Esophagus (tissue), 2 donors: Measurements from ENCODE around the gene TMEM26. TPM values are rescaled to one million over a fixed set of nuclear protein-coding genes. Genes with fewer than 3 reads are reported as not detected.

Source experiments
- H3K27ac ChIP-seq, 2 donors: one replicate each; pipeline ENCODE4 v1.5.1; 2013; ENCODE audit warnings: low read depth in 2 of 2, mild to moderate bottlenecking in 2 of 2, inconsistent platforms in 1 of 2, low read length in 1 of 2, moderate library complexity in 1 of 2
- H3K27me3 ChIP-seq, 2 donors: one replicate each; pipeline ENCODE4 v1.6.1; 2013; ENCODE audit warnings: low read length in 2 of 2, control low read depth in 1 of 2, mild to moderate bottlenecking in 1 of 2; ENCODE audit not compliant: insufficient read depth in 2 of 2, control insufficient read depth in 1 of 2
- H3K36me3 ChIP-seq, 2 donors: one replicate each; pipeline ENCODE4 v1.6.1; 2013; ENCODE audit warnings: low read length in 1 of 2; ENCODE audit not compliant: control insufficient read depth in 2 of 2, insufficient read depth in 2 of 2
- H3K4me1 ChIP-seq, 2 donors: one replicate each; pipeline ENCODE4 v1.6.1; 2013; ENCODE audit warnings: low read length in 1 of 2; ENCODE audit not compliant: control insufficient read depth in 2 of 2, insufficient read depth in 2 of 2
- H3K4me3 ChIP-seq, 2 donors: one replicate each; pipeline ENCODE4 v1.5.1; 2013; ENCODE audit warnings: low read length in 2 of 2, mild to moderate bottlenecking in 2 of 2, low read depth in 1 of 2, moderate library complexity in 1 of 2
- H3K9me3 ChIP-seq, 2 donors: one replicate each; pipeline ENCODE4 v1.6.1; 2013; ENCODE audit warnings: mild to moderate bottlenecking in 2 of 2, low read depth in 1 of 2, low read length in 1 of 2, moderate library complexity in 1 of 2; ENCODE audit not compliant: control insufficient read depth in 2 of 2, insufficient read depth in 1 of 2
- WGBS, 2 donors: extraction: QIAGEN DNeasy Blood & Tissue Kit; methylation state at CpG; one replicate each; pipeline ENCODE4 v1.1.7; 2013; 5-methylcytosine and 5-hydroxymethylcytosine counted together
- polyA plus RNA-seq, 2 donors: library from polyadenylated mRNA; stranded (reverse); fragments of 200-250 nt; gene quantifications; one replicate each; pipeline ENCODE4 v1.2.3, GENCODE V29; 2013
- donor health status: healthy with polysubstance abuse.
- donor health status: Bipolar disorder and iron deficiency.

The TMEM26 gene
- under 1 TPM; 0.02 to 0.08 TPM for polyA plus RNA-seq

DNA sequence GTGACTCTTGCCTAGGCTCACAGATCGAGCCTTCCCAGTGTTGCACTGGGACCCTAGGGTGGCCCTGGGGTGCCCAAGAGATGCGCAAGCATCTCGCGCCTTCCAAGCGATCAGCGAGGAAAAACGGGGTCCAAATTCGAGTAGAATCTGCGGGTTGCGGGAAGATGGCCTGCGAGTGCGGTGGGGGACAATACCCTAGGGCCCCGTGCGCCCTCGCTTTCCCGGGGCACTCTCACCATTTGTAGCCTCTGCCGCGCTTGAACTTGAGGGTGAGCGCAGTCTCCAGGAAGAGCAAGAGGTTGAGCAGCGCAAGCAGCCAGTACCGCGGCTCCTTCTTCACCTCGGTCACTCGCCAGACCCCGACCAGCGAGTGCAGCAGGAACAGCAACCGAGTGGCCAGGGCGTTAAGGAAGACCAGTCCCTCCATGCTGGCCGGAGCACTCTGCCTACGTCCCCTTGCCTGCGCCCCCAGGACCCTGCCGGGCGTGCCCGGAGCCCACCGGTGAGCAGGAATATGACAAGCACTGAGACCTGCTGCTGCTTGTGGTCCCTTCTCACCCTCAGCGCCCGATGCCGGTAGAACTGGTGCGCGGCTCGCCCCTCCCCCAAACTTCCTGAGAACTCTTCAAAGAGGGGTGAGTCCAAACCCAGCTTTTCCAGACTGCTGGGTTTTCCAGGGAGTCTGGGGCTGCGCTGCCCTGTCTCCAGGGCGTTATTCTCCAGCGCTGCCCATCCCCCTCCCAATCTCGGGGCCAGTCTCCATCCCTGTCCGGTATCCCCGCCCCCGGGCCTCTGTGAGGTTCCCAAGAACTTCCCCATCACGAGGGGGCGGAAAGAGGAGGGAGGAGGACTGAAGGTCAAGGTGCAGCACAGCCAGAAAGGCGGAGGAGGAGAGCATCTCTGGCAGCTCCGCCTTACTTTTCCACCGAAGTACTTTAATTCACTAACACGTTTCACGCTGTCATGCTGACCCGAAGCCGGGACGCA, at the start of gene TMEM26:
Gene TMEM26, minus strand, starts transcription at position 727 of the 987 bp plus-strand sequence. Its CDS starts 300 bp downstream, at position 427.
- H3K27me3 ChIP-seq, result peaks cover 0 to 5% of the 10 kb centered on the region in 2 donors
- H3K4me3 ChIP-seq, result peak within 1 kb of the TSS; percentile 37 to 44
- H3K36me3 ChIP-seq, result no peaks in the 10 kb centered on the region
- H3K4me1 ChIP-seq, result peaks cover 6 to 10% of the 10 kb centered on the region in 2 donors
- 6 to 7% methylated on average over 58 of the region's 58 CpGs for WGBS, 2 donors
- no peaks in the 10 kb centered on the region for H3K9me3 ChIP-seq
- no peak within 1 kb of the TSS for H3K27ac ChIP-seq

DNA sequence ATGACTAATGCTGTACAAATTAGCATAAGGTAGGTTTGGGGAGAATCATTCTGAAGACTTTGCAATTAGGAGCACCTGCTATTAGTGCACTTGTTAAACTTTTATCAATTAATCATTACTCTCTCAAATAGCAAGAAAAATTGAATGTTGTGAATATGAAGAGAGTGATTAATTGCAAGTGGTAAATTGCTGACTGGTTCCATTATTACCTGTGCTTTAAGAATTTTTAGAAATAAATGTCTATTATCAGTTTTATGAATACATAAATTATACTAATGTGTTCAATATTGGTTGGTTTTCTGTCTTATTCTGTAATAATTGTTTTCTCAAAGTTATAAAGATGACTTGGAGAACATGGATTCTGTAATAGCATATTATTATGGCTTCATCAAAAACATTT, 47.3 kb upstream of the TMEM26 start:
- no peaks in the 10 kb centered on the region for H3K4me1 ChIP-seq
- no peak overlapping the region for H3K4me3 ChIP-seq

DNA sequence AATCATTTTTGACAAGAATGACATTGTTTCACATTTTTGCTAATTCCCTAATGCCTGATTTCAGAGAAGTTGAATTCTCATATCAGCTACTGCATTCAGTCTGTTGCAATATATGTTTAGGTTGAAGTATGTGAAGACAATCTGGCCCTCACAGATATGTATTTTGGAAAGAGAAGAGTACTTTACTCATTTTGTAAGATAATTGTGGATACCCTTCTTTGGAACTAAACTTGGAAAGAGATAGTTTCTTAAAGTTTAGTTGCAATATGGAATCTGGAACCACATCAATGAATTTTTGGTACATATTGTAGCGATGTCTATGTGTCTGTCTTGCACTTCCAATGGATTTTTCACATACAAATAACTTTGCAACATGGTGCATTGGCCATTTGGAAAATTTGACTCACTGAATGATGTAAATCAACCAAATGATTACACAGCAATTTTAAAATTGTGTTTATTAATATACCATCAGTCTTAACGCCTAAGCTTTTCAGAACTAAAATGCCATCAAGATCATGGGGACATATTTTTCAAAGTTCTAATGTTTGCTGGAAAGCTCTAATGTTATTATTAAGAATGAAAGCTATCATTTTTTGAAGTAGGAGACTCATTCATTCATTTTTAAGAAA, 39.3 kb upstream of the TMEM26 start:
- no peaks in the 10 kb centered on the region for H3K9me3 ChIP-seq
- H3K4me1 ChIP-seq, result no peaks in the 10 kb centered on the region
- H3K27me3 ChIP-seq, result no peaks in the 10 kb centered on the region
- H3K4me3 ChIP-seq, result no peak overlapping the region
- WGBS, 2 donors, result 93 to 94% methylated on average over 2 of the region's 2 CpGs
- H3K36me3 ChIP-seq, result no peaks in the 10 kb centered on the region
- H3K27ac ChIP-seq, result no peak overlapping the region

More for the DNA sequence above, 47.3 kb upstream of the TMEM26 start:
- H3K27me3 ChIP-seq, result no peaks in the 10 kb centered on the region
- no peak overlapping the region for H3K27ac ChIP-seq
- no peaks in the 10 kb centered on the region for H3K36me3 ChIP-seq
- no peaks in the 10 kb centered on the region for H3K9me3 ChIP-seq

DNA sequence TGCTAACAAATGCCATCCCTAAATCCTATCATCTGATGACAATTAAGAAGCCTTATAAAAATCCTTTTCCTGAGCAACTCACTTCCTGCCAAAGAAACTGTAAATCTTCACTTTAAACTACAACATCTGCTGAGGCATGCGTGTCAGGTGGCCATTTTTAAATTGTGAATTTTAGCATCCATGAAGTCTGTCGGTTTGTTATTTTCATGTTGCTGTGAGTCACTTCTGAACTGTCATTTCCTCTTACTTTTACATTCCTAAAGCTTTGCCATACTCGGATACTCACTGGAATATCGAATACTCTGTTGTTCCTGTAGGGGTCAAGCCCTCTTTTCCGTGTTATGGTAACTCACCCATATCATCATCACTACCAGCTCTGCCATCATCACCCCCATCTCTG, 34.3 kb upstream of the TMEM26 start:
- Histone ChIP-seq H3K4me3 (no peak overlapping the region), H3K9me3 (no peaks in the 10 kb centered on the region), H3K27me3 (no peaks in the 10 kb centered on the region), H3K27ac (no peak overlapping the region), H3K4me1 (no peaks in the 10 kb centered on the region), H3K36me3 (no peaks in the 10 kb centered on the region)
- WGBS, 2 donors, result 64 to 87% methylated on average over 5 of the region's 5 CpGs

DNA sequence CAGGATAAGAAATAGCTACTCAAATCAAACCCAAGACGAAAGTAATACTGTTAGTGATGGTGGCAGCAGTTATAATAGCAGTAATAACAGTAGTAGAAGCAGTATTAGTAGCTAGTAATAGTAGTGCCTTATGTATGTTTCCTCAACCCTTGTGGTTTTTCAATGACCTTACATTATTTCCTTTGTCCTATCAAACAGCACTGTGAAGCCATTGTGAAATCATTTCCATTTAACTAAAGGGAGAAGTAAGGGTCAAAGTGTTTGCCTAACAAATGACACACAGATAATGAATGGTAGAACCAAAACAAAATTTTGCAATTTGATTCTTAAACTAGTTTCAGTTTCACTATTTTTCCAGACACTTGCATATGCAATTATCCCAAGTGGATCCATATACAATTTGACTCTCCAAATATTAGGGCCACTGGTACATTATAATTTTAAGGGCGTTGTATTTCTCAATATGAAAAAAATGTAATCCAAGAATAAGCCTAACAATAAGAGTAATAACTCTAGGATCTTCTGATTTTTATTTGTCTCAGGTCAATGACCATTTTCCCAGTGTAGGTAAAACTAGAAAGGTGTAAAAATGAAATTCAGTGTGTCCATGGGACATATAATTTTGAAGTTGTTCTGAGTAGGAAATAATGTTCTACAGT, 33.7 kb upstream of the TMEM26 start:
- Histone ChIP-seq H3K9me3 (no peaks in the 10 kb centered on the region), H3K27me3 (no peaks in the 10 kb centered on the region), H3K4me3 (no peak overlapping the region), H3K27ac (no peak overlapping the region), H3K4me1 (no peaks in the 10 kb centered on the region), H3K36me3 (no peaks in the 10 kb centered on the region)
- WGBS, 2 donors, result 81 to 88% methylated on average over 2 of the region's 2 CpGs

DNA sequence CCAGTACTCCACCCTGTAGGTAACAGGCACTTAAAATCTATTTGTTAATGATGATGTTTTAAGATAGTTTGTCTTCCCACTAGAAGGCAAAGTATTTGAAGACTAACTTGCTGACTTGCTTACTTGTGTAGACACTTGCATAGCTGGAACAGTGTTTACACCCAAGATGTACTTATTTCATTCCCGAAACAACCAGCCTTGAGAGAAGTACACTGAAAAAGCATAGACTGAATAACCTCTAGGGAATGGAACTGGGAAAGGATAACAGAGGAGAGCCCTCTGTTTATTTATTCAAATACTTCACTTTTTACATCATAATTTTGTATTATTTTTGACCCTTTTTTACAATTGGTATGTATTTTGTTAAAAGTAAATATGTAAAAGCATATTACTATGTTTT, 33.1 kb upstream of the TMEM26 start:
- Histone ChIP-seq H3K27me3 (no peaks in the 10 kb centered on the region), H3K4me3 (no peak overlapping the region), H3K27ac (no peak overlapping the region), H3K36me3 (no peaks in the 10 kb centered on the region), H3K4me1 (no peaks in the 10 kb centered on the region), H3K9me3 (no peaks in the 10 kb centered on the region)
- 84 to 86% methylated on average over 1 of the region's 1 CpG for WGBS, 2 donors

DNA sequence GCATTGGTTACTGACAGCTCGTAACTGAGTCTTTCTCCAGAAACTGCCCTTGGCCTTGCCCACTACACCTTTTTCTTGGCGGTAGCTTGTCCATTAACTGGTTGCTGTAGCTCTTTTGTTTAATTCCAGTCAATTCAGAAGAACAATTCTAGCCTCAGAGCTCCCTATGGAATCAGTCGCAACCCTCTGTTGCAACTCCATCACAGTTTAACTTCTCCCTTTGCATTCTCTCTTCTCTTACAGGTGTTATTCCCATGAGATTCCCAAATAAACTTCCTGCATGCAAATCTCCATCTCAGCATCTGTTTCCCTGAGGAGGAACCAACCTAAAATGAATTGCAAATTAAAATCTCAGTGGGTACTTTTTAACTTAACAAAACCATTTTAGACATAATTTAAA, 28.4 kb upstream of the TMEM26 start:
- H3K4me3 ChIP-seq, result no peak overlapping the region
- H3K27ac ChIP-seq, result no peak overlapping the region
- no peaks in the 10 kb centered on the region for H3K36me3 ChIP-seq
- H3K27me3 ChIP-seq, result no peaks in the 10 kb centered on the region
- WGBS, 2 donors, result 75 to 79% methylated on average over 3 of the region's 3 CpGs
- H3K9me3 ChIP-seq, result no peaks in the 10 kb centered on the region
- H3K4me1 ChIP-seq, result no peaks in the 10 kb centered on the region

DNA sequence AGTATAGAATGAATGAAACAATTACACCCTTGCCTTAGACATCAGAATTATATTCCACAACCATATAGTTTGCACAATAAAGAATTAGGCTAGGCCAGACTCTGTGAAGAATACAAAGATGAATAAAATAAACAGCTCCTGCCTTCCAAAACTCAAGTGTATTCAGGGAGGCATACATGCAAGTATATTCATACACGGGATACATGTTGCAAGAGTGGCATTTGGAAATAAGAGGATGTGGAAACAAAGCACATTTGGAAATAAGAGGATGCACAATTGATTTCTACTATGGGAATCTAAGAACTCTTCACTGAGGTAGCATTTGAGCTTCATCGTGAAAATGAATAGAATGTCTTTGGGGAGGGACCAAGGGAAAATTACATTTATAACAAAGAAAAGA, 27.0 kb upstream of the TMEM26 start:
- Histone ChIP-seq H3K4me3 (no peak overlapping the region), H3K27me3 (no peaks in the 10 kb centered on the region), H3K4me1 (no peaks in the 10 kb centered on the region), H3K9me3 (no peaks in the 10 kb centered on the region), H3K27ac (no peak overlapping the region), H3K36me3 (no peaks in the 10 kb centered on the region)
- WGBS, 2 donors, result 34 to 68% methylated on average over 2 of the region's 2 CpGs

DNA sequence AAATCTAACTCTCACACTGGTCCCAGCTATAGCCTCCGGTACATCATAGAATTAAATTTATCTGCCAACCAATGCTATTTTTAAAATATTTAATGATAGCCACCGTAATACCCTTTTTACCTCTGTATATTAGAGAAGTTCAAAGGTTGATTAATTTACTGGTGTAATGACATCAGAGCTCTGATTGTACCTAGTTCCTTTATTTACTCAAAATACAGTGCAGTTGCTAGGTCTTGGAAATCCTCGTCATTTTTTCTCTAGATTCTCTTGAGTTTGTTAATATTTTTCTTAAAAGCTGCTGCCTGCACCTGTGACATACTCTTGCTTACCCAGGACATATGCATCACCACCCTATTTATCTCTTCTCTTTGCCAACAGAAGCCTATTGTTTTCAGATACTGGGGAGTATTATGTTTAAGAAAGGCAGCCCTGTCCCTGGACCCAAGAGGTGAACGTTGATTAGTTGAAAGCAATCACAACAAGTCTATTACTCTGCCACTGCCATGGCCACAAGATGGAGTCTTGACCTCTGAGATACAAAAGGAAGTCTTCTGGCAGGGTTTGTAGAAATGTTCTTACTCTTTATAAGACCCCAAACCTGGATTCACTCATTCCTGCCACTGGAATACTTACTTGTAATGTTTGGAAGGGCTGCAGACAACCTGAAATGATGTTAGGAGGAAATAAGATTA, 25.6 kb upstream of the TMEM26 start:
- no peaks in the 10 kb centered on the region for H3K27me3 ChIP-seq
- H3K4me1 ChIP-seq, result no peaks in the 10 kb centered on the region
- H3K4me3 ChIP-seq, result no peak overlapping the region
- WGBS, 2 donors, result 61 to 72% methylated on average over 4 of the region's 4 CpGs
- H3K27ac ChIP-seq, result no peak overlapping the region
- H3K36me3 ChIP-seq, result no peaks in the 10 kb centered on the region
- no peaks in the 10 kb centered on the region for H3K9me3 ChIP-seq
